GM19035 (cell line): Measurements from ENCODE around the gene SGTA.
"Not testable (repeated sequence)": the region's sequence is repeated elsewhere in the genome, so short reads cannot be mapped to it uniquely, and the experiment has no call there.

Source experiments
- ATAC-seq: cut with Tn5 transposase; IDR thresholded peaks from one replicate; pipeline ENCODE4 v1.9.1; 2021; ENCODE audit not compliant: unreplicated experiment

SGTA gene

GRCh38 chr19:2714531-2715269, 68.4 kb downstream of the SGTA start:
- no peak for ATAC-seq

GRCh38 chr19:2714102-2714501, 69.0 kb downstream of the SGTA start:
- ATAC-seq = not testable (repeated sequence)

GRCh38 chr19:2713170-2713569, 69.9 kb downstream of the SGTA start:
- ATAC-seq = not testable (repeated sequence)

- no peak for ATAC-seq
Measured at GRCh38 chr19:2711875-2712205, 71.2 kb downstream of the SGTA start.

GRCh38 chr19:2711172-2711874, 71.8 kb downstream of the SGTA start:
- no peak for ATAC-seq

- ATAC-seq = no peak
Measured at GRCh38 chr19:2706251-2706650, 76.8 kb downstream of the SGTA start.
